Peyer's patch (tissue), 4 donors: Measurements from ENCODE around the gene PAK4. TPM values are rescaled to one million over a fixed set of nuclear protein-coding genes. Genes with fewer than 3 reads are reported as not detected.

ENCODE experiments used
- DNase-seq, 3 donors: peaks; one replicate each; pipeline ENCODE4 v3.0.0-alpha.2; 2017 to 2019
- H3K27ac ChIP-seq, 4 donors: fragments of 200-600 bp; sonication (generic); one replicate each; pipeline ENCODE4 v1.5.1; 2016 to 2019
- H3K27me3 ChIP-seq, 2 donors: fragments of 200-600 bp; sonication (generic); one replicate each; pipeline ENCODE4 v1.5.1; 2019
- H3K36me3 ChIP-seq, 3 donors: fragments of 200-600 bp; sonication (generic); one replicate each; pipeline ENCODE4 v1.5.1; 2016 to 2019
- H3K4me1 ChIP-seq, 4 donors: fragments of 200-600 bp; sonication (generic); one replicate each; pipeline ENCODE4 v1.5.1; 2016 to 2019
- H3K4me3 ChIP-seq, 4 donors: fragments of 200-600 bp; sonication (generic); 1 replicate in 3 of 4; 2 replicates in 1 of 4; pipeline ENCODE4 v1.5.1; 2016 to 2019; ENCODE audit warnings: mild to moderate bottlenecking in 1 of 4
- H3K9me3 ChIP-seq, 4 donors: fragments of 200-600 bp; sonication (generic); one replicate each; pipeline ENCODE4 v1.5.1; 2016 to 2019; ENCODE audit warnings: mild to moderate bottlenecking in 1 of 4
- CTCF ChIP-seq, 6 experiments: fragments of 450-650 bp in 4 of 6; fragments of 200-600 bp in 2 of 6; sonication (generic) in 1 of 6; IDR thresholded peaks; one replicate each; pipeline ENCODE4 v1.5.1; 2017 to 2019; ENCODE audit warnings: antibody characterized with exemption in 6 of 6, mild to moderate bottlenecking in 3 of 6, moderate library complexity in 1 of 6
- POLR2A ChIP-seq, 2 donors: fragments of 450-650 bp; IDR thresholded peaks; one replicate each; pipeline ENCODE4 v1.5.1; 2017; ENCODE audit warnings: antibody characterized with exemption in 2 of 2, mild to moderate bottlenecking in 2 of 2, moderate library complexity in 2 of 2
- total RNA-seq, 4 donors: library from RNA; depleted of rRNA; stranded (reverse); fragments of >200 nt; gene quantifications; one replicate each; pipeline ENCODE4 v1.1.0, GENCODE V29; 2016

The PAK4 gene
- total RNA-seq, 4 donors from 2014 or later: 24.8 to 73.0 (median 45.7) TPM

DNA sequence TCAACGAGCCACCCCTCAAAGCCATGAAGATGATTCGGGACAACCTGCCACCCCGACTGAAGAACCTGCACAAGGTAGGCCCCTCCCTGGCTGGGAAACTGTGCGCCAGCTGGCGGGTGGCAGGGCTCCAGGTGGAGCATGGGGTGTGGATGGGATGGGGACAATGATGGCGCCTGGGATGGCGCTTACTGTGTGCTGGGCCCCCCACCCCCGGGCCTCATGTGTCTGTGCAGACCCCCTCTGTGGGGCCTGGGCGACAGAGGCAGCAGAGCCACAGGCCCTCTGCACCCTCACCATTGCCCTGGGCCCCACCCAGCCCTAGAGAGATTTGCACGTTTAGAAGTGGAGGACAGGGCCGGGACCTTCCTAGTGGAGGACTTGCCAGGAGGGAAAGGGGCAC is 52.1 kb downstream of the PAK4 start:
- DNase-seq: no peak
- Histone ChIP-seq H3K27ac (no peak overlapping the region), H3K36me3 (peaks cover 0 to 72% (median 0%) of the 10 kb centered on the region in 3 donors), H3K4me1 (no peaks in the 10 kb centered on the region), H3K27me3 (no peaks in the 10 kb centered on the region), H3K4me3 (no peak overlapping the region), H3K9me3 (no peaks in the 10 kb centered on the region)
- no peak for TF ChIP-seq POLR2A (IDR thresholded peaks at IDR 0.05)
- TF ChIP-seq CTCF (IDR thresholded peaks at IDR 0.05): no peak

GRCh38 chr19:39178296-39179006 is 52.9 kb downstream of the PAK4 start:
- no peaks in the 10 kb centered on the region for H3K9me3 ChIP-seq
- peaks cover 0 to 65% (median 0%) of the 10 kb centered on the region in 3 donors for H3K36me3 ChIP-seq
- H3K27me3 ChIP-seq: no peaks in the 10 kb centered on the region
- H3K27ac ChIP-seq: no peak overlapping the region
- H3K4me3 ChIP-seq: no peak overlapping the region
- no peaks in the 10 kb centered on the region for H3K4me1 ChIP-seq
- no peak for DNase-seq
- TF ChIP-seq CTCF (IDR thresholded peaks at IDR 0.05) (no peak), POLR2A (IDR thresholded peaks at IDR 0.05) (no peak)

GRCh38 chr19:39179754-39180153 is 54.2 kb downstream of the PAK4 start:
- Histone ChIP-seq H3K4me1 (no peaks in the 10 kb centered on the region), H3K27ac (no peak overlapping the region), H3K9me3 (no peaks in the 10 kb centered on the region), H3K4me3 (no peak overlapping the region), H3K27me3 (no peaks in the 10 kb centered on the region), H3K36me3 (peaks cover 0 to 52% (median 0%) of the 10 kb centered on the region in 3 donors)
- DNase-seq: no peak
- TF ChIP-seq POLR2A (IDR thresholded peaks at IDR 0.05) (no peak), CTCF (IDR thresholded peaks at IDR 0.05) (no peak)

DNA sequence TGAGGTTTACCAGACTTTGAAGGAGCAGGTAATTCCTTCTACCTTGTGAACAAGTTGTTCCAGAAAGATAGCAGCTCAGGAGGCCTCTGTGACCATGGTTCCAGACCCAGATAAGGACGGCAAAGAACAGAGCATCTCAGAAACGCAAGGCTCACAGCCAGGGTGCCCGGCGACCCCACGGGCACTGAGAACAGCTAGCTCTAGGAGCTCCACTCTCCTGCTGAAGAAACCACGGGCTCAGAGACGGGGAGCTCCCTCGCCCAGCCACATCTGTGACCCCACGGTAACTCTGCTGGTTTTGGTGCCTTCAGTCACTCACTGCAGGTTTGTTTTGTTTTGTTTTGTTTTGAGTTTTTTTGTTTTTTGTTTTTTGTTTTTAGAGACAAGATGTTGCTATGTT is 55.2 kb downstream of the PAK4 start:
- H3K27me3 ChIP-seq: no peaks in the 10 kb centered on the region
- no peaks in the 10 kb centered on the region for H3K9me3 ChIP-seq
- TF ChIP-seq CTCF (IDR thresholded peaks at IDR 0.05): no peak
- TF ChIP-seq POLR2A (IDR thresholded peaks at IDR 0.05): no peak
- no peak overlapping the region for H3K4me3 ChIP-seq
- H3K27ac ChIP-seq: no peak overlapping the region
- H3K36me3 ChIP-seq: peaks cover 0 to 42% (median 0%) of the 10 kb centered on the region in 3 donors
- H3K4me1 ChIP-seq: no peaks in the 10 kb centered on the region
- DNase-seq: no peak

DNA sequence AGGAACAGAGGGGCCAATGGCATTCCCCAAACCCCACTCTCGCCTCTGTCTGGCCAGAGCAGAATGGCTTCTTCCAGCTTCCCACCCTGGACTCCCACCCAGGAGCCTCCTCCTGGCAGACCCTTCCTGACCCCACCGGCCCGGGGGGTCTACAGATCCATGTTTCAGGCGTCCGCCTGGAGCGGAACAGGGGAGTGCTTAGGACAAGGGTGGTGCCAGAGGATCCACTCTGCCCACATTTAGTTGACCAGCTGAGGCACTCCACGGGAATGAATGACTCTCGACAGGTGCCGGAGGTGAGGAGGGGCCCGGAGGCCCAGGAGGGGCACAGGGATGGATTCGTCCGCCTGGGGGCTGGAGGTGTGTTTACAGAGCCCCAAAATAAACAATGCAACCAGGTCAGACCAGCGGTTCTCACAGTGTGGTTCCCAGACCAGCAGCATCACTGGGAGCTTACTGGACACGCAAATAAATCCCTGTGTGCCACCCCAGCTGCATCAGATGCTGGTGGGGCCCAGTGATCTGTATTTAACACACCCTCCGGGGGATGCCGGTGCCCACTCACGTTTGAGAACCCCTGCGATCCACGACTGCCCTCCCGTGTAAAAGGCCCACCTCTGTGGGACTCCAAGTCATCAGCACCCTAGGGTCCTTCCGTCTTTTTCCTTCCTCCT is 56.1 kb downstream of the PAK4 start:
- Histone ChIP-seq H3K4me1 (no peaks in the 10 kb centered on the region), H3K9me3 (no peaks in the 10 kb centered on the region), H3K27ac (no peak overlapping the region), H3K27me3 (no peaks in the 10 kb centered on the region), H3K4me3 (no peak overlapping the region), H3K36me3 (peaks cover 0 to 33% (median 0%) of the 10 kb centered on the region in 3 donors)
- TF ChIP-seq CTCF (IDR thresholded peaks at IDR 0.05): no peak
- TF ChIP-seq POLR2A (IDR thresholded peaks at IDR 0.05): no peak
- no peak for DNase-seq
